ENCODE results near the gene SH2D2A.

Gene SH2D2A

DNA sequence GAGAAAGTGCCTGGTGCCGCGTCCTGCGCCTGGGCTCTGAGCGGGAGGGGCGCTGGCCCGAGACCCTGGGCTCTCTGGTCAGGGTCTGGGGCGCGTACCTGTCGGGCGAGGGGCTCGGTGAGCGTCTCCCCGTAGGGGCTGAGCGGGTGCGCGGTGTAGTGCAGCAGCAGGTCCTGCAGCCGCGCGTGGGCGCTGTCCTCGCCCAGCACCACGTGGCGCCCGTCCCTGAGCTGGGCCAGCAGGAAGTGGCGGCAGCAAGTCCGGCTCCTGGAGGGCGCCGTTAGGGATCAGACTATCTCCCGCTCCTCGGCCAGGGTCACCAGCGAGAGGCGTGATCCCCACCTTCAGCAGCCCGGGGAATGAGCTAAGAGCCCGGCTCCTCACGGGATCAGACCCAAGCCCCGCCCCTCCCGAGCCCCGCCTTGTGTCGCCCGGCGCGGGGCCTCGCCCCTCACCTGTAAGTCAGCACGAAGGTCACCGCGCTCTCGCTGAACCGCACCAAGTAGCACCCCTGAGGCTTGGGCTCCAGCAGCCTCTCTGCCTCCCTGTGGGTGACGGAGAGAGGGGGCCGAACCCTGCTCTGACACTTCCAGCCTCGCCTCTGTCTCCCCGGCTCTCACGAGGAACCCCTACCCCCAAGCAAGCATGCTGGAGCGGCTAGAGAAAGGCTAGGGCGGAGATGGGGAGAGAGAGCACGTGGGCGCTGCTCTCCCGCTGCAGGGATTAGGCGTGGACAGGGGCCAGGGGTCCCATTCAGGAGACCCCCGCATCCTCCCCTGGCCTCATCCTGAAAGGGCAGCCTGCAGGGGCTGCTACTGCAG lies 2.7 kb downstream of the SH2D2A start:
- DNase-seq (ENCODE audit: insufficient read length, low spot score) = peak; percentile 91
- TF ChIP-seq, protein P1, sequence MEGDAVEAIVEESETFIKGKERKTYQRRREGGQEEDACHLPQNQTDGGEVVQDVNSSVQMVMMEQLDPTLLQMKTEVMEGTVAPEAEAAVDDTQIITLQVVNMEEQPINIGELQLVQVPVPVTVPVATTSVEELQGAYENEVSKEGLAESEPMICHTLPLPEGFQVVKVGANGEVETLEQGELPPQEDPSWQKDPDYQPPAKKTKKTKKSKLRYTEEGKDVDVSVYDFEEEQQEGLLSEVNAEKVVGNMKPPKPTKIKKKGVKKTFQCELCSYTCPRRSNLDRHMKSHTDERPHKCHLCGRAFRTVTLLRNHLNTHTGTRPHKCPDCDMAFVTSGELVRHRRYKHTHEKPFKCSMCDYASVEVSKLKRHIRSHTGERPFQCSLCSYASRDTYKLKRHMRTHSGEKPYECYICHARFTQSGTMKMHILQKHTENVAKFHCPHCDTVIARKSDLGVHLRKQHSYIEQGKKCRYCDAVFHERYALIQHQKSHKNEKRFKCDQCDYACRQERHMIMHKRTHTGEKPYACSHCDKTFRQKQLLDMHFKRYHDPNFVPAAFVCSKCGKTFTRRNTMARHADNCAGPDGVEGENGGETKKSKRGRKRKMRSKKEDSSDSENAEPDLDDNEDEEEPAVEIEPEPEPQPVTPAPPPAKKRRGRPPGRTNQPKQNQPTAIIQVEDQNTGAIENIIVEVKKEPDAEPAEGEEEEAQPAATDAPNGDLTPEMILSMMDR (IDR thresholded peaks at IDR 0.05; ENCODE audit: insufficient read depth, missing control alignments) = peak; percentile 61
- no peak for FAIRE-seq

DNA sequence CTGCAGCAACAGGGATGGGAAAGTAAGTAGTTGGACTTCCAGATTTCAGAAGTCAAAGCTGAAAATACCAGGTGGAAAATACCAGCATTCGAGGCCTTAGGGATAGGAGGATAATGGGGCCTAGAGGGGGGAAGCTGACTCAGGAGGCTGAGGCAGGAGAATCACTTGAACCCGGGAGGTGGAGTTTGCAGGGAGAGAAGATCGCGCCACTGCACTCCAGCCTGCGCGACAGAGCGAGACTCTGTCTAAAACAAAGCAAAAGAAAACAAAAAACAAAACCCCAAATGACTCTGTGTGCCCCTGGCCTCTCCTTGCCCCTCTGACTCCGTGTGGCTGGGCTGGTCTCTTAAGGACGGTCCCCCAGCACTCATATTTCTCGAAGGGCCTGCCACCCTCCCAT lies 3.4 kb downstream of the SH2D2A start:
- TF ChIP-seq, protein P1 (IDR thresholded peaks at IDR 0.05; ENCODE audit: insufficient read depth, missing control alignments) = no peak
- FAIRE-seq (no peak), DNase-seq (ENCODE audit: insufficient read length, low spot score) (no peak)

DNA sequence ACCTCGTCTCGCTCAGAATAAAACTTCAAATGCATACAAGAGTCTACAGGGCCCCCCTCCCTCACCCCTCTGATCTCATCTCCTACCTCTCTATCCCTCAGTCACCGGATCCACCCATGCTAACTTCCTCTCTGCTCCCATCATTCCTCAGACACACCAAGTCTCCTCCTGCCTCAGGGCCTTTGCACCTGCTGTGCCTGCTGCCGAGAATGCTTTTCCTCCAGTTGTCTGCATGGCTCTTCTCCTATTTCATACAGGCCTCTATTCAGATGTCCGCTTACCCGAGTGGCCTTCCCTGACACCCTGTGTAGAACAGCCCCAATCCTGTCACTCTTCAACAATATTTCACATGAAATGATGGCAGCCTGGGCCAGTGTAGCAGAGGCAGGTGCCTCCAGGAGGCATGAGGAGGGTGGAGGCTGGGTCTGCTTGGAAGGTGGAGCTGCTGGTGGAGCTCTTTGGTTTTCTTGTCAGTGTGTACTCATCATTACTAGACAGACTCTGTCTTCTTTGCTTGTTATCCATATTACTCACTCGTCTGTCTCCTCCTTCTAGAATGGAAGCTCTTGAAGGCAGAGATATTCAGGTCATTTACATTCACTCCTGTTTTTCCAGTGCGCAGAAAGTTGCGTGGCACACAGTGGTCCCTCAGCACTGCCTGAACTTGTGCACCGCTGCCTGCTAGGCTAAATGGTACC lies 4.2 kb downstream of the SH2D2A start:
- DNase-seq (ENCODE audit: insufficient read length, low spot score) = no peak
- FAIRE-seq = no peak
- TF ChIP-seq, protein P1 (IDR thresholded peaks at IDR 0.05; ENCODE audit: insufficient read depth, missing control alignments) = no peak

DNA sequence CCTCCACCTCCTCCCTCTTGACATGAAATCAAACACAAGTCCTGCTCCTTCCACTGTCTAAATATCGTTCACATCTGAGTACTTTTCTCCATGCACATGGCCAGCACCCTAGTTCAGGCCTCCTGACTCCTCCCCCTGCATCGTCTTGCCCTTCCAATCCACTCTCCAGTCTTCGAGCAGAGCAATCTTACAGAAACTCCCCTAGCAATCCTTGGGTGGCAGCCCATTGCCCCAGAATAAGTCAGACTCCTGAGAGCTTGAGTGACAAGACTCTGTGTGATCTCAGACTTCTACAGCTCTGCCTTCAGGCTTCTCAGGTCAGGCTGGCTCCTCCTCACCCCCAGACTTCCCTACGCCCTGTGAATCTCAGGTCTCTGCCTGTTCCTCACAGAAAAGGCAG lies 5.5 kb downstream of the SH2D2A start:
- DNase-seq (ENCODE audit: insufficient read length, low spot score) (no peak), FAIRE-seq (no peak)
- TF ChIP-seq, protein P1 (IDR thresholded peaks at IDR 0.05; ENCODE audit: insufficient read depth, missing control alignments) = no peak

DNA sequence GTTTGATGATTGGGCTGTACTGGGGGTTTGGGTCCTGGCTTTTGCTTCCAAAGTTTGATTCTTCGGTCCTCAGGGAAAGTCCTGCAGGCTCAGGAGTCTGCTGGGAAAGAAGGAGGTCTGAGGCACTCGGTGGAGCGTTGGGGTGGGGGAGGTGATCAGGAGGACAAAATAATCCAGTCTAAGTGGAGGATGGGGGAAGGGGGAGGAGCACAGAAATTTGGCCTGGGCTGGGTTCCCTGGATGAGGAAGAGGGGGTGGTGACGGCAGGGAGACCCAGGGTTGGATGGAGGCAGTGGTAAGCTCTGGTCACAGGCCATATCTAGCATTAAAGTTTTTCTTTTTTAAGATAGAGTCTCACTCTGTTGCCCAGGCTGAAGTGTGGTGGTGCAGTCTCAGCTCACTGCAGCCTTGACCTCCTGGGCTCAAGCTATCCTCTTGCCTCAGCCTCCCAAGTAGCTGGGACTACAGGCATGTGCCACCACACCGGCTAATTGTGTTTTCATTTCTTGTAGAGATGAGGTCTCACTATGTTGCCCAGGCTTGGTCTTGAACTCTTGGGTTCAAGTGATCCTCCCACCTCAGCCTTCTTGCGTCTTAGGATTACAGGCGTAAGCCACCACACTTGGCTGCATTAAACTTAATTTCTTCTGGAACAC lies 6.8 kb downstream of the SH2D2A start:
- FAIRE-seq (no peak), DNase-seq (ENCODE audit: insufficient read length, low spot score) (no peak)
- TF ChIP-seq, protein P1 (IDR thresholded peaks at IDR 0.05; ENCODE audit: insufficient read depth, missing control alignments) = no peak

DNA sequence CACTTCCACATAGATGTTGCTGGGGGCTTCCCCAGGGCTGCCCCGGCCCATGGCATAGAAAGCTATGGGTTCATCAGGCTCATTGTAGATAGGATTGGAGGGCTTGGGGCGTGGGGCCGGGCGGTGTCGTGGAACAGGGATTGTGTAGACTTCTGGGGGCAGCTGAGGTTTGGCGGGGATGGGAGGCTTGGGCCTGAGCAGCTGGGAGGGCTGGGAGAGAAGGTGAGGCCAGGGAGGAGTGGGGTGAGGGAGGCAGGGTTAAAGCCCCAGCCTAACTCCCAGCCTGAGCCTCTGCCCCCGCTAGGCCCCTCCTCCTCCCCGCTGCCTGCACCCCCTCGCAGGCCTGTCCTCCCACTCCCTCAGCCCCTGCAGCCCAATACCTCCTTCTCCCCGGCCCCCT lies 7.4 kb downstream of the SH2D2A start:
- TF ChIP-seq, protein P1 (IDR thresholded peaks at IDR 0.05; ENCODE audit: insufficient read depth, missing control alignments) = no peak
- DNase-seq (ENCODE audit: insufficient read length, low spot score) = no peak
- no peak for FAIRE-seq
